Cardiac ventricle fibroblast (primary cell): ENCODE results near the gene UNC45B. TPM values are rescaled to one million over a fixed set of nuclear protein-coding genes. Genes with fewer than 3 reads are reported as not detected.

Source experiments
- total RNA-seq: library from RNA; depleted of rRNA; stranded (reverse); fragments of >200 nt; gene quantifications from 2 replicates; pipeline ENCODE4 v1.2.3, GENCODE V29; 2015

UNC45B gene
- total RNA-seq: not detected in 2 replicates

DNA sequence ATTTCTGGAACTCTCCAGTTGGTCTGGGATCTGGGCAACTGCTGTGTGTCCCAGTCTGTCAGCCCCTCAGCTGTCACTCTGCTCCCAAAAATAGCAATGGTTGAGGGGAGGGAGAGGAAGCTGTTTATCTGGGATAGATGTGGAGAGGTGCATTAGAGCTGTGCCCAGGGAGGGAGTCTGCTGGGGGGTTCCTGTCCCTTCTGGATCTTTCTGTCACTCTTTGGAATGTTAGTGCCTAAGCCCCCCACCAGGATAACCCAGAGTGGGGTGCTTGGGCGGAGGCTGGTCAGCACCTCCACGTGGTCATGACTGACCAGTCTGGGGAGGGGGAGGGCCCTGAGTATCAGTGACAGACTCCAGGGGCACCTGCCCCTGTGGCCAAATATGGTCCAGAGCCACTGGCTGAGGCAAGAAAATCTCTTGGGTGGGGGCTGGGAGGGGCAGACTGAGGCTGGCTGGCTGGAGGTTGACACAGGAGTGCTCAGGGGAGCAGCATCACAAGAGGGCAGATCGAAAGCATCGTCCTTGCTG is at the start of gene UNC45B:
TSS of gene UNC45B (plus strand) at position 443 of the 531 bp plus-strand sequence. CDS start 447 bp downstream, outside the sequence.

DNA sequence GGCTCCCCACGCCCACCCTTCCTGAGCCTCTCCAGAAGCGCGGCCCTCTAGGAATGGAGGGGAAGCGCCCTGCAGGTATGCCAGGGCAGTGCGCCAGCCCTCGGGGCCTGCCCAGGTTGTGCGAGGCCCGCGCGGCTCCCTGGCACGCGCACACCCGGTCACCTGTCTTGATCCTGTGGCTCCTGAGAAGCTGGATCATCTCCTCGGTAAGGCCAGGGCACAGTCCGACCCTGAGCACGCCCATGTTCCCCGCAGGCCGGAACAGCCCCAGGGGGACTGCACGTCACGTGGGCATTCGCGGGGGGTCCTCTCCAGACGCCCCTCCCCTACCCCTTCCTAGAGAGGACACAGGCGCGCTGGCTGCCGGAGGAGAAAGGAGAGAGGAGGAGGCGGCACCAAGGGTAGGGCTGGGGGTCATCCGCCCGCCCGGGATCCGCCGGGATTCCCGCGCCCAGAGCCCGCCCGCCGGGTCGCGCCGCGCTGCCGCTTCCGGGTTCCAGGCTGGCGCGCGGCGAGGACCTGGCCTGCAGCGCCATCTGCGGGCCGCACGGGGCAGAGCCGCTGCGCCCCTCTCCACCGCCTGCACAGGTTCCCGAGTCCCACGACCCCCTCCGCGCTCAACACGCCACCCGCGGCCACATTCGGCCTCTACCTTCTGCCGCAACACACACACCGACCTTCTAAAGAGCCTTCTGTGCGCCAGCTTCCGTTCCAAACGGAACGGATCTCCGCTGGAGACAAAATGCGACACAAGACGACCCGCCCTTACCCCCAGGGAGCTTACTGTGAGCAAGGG is 28.0 kb upstream of the UNC45B start, which contains the start of gene RAD51D:
TSS of gene RAD51D (minus strand) at position 491 of the 796 bp plus-strand sequence. CDS start at position 244, 247 bp downstream.

GRCh38 chr17:35121315-35121714 is 26.3 kb upstream of the UNC45B start, which contains the start of gene FNDC8:
Gene FNDC8, plus strand, starts transcription at chr17:35121615. Its CDS starts 79 bp downstream, at chr17:35121694.

GRCh38 chr17:35141681-35142466 is 5.7 kb upstream of the UNC45B start, which contains the start of gene NLE1:
Gene NLE1, minus strand, starts transcription at chr17:35142303. Its CDS starts 28 bp downstream, at chr17:35142275.

DNA sequence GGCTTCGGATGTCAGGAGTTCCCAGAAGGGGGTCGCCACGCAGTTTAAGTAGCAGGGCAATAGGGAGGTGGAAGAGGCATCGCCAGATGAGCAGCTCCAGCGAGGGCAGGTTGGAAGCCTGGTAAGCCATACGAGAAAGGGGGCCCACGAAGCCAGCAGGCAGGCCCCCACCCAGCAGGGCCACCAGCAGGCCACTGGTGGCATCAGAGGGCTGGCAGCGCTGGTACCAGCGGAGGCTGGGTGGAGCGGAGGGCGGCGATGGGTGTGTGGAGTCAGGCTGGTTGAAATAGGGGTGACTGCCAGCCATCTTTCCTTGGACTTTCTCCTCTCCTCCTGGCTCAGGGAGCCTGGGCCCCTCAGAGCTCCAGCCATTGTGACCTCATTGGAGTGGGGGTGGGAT is 46.4 kb downstream of the UNC45B start, which contains the start of gene SLC35G3:
TSS of gene SLC35G3 (minus strand) at position 393 of the 400 bp plus-strand sequence. CDS start at position 307, 86 bp downstream.

Other genes starting within 250 kb of the UNC45B start
- gene CCT6B, start 186.4 kb upstream of the UNC45B start, total RNA-seq: 0.69 and 1.5 TPM in 2 replicates
- 10.0 and 11.3 TPM in 2 replicates for gene ZNF830, start 186.3 kb upstream of the UNC45B start, total RNA-seq
- gene LIG3, start 167.3 kb upstream of the UNC45B start, total RNA-seq: 8.6 and 19.8 TPM in 2 replicates
- 10.4 and 27.0 TPM in 2 replicates for gene RFFL, start 84.1 kb upstream of the UNC45B start, total RNA-seq
- gene RAD51D, start 28.0 kb upstream of the UNC45B start, total RNA-seq: 5.8 and 7.8 TPM in 2 replicates
- not detected in 2 replicates for gene FNDC8, start 26.2 kb upstream of the UNC45B start, total RNA-seq
- gene NLE1, start 5.5 kb upstream of the UNC45B start, total RNA-seq: 11.6 and 16.2 TPM in 2 replicates
- gene SLC35G3, start 46.6 kb downstream of the UNC45B start, total RNA-seq: not detected in 2 replicates
- gene SLFN5, start 95.3 kb downstream of the UNC45B start, total RNA-seq: 17.5 and 19.2 TPM in 2 replicates
- gene SLFN11, start 225.8 kb downstream of the UNC45B start, total RNA-seq: 40.2 and 46.7 TPM in 2 replicates